ENCODE results near the gene DENND4A. TPM values are rescaled to one million over a fixed set of nuclear protein-coding genes. Genes with fewer than 3 reads are reported as not detected.

The DENND4A gene
- total and polyA plus RNA-seq, 9 of the 15 experiments (the other 6 are each of a cell fraction or from before 2014, with no cell fraction given) = 6.8 to 32.3 (median 19.9) TPM

GRCh38 chr15:65791335-65792137 is 557 bp downstream of the DENND4A start (continued):
- no peak for TF ChIP-seq HSF4 (CRISPR knock-in tag; IDR thresholded peaks at IDR 0.05; ENCODE audit: borderline replicate concordance)
- no peak for TF ChIP-seq GTF2E2 (tag; IDR thresholded peaks at IDR 0.05)
- no peak for TF ChIP-seq MCM7 (IDR thresholded peaks at IDR 0.05)
- TF ChIP-seq, protein P1, sequence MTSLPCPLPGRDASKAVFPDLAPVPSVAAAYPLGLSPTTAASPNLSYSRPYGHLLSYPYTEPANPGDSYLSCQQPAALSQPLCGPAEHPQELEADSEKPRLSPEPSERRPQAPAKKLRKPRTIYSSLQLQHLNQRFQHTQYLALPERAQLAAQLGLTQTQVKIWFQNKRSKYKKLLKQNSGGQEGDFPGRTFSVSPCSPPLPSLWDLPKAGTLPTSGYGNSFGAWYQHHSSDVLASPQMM (CRISPR knock-in tag; IDR thresholded peaks at IDR 0.05) = no peak
- no peak for TF ChIP-seq ZNF583 (CRISPR knock-in tag; IDR thresholded peaks at IDR 0.05)
- no peak for TF ChIP-seq ZFP36 (IDR thresholded peaks at IDR 0.05; ENCODE audit: low read depth, low read length, partially characterized antibody)
- no peak for TF ChIP-seq ZNF695 (CRISPR knock-in tag; IDR thresholded peaks at IDR 0.05)
- 0 out of 2 replicates have a peak, but pooled peaks have one; percentile 12 for TF ChIP-seq POLR2AphosphoS5 (IDR thresholded peaks at IDR 0.05; ENCODE audit: control insufficient read depth, insufficient read depth, low read depth, low read length)
- TF ChIP-seq DNMT1 (IDR thresholded peaks at IDR 0.05) = no peak
- no peak for TF ChIP-seq PHB2 (IDR thresholded peaks at IDR 0.05; ENCODE audit: low read depth)
- TF ChIP-seq ATF2 (CRISPR knock-in tag; IDR thresholded peaks at IDR 0.05) = no peak
- TF ChIP-seq MXD1 (CRISPR knock-in tag; IDR thresholded peaks at IDR 0.05; ENCODE audit: borderline replicate concordance, poor library complexity, severe bottlenecking) = no peak
- TF ChIP-seq, protein P2, sequence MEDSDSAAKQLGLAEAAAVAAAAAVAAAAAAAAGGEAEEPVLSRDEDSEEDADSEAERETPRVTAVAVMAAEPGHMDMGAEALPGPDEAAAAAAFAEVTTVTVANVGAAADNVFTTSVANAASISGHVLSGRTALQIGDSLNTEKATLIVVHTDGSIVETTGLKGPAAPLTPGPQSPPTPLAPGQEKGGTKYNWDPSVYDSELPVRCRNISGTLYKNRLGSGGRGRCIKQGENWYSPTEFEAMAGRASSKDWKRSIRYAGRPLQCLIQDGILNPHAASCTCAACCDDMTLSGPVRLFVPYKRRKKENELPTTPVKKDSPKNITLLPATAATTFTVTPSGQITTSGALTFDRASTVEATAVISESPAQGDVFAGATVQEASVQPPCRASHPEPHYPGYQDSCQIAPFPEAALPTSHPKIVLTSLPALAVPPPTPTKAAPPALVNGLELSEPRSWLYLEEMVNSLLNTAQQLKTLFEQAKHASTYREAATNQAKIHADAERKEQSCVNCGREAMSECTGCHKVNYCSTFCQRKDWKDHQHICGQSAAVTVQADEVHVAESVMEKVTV (CRISPR knock-in tag; IDR thresholded peaks at IDR 0.05) = no peak
- no peak for TF ChIP-seq ZNF174 (CRISPR knock-in tag; IDR thresholded peaks at IDR 0.05)
- 0 out of 2 replicates have a peak, but pooled peaks have one; percentile 38 for TF ChIP-seq SOX6 (IDR thresholded peaks at IDR 0.05)
- no peak for TF ChIP-seq NR1H2 (CRISPR knock-in tag; IDR thresholded peaks at IDR 0.05)
- no peak for TF ChIP-seq CHD1 (IDR thresholded peaks at IDR 0.05; ENCODE audit: low read length)
- TF ChIP-seq ZNF561 (CRISPR knock-in tag; conservative IDR thresholded peaks at IDR 0.05) = no peak
- no peak for TF ChIP-seq NR2C2 (CRISPR knock-in tag; IDR thresholded peaks at IDR 0.05)
- TF ChIP-seq NR2C2 (tag; IDR thresholded peaks at IDR 0.05) = no peak
- peak; percentile 84 for TF ChIP-seq RBFOX2 (IDR thresholded peaks at IDR 0.05; ENCODE audit: low read depth, low read length)
- no peak for TF ChIP-seq TARDBP (IDR thresholded peaks at IDR 0.05)
- no peak for TF ChIP-seq CHCHD3 (CRISPR knock-in tag; IDR thresholded peaks at IDR 0.05)
- no peak for TF ChIP-seq MCM2 (IDR thresholded peaks at IDR 0.05; ENCODE audit: low read depth)
- no peak for TF ChIP-seq ETS2 (tag; IDR thresholded peaks at IDR 0.05; ENCODE audit: borderline replicate concordance, poor library complexity, severe bottlenecking)
- TF ChIP-seq CBX8 (IDR thresholded peaks at IDR 0.05; ENCODE audit: borderline replicate concordance, extremely low read depth, low read depth, low read length, poor library complexity, severe bottlenecking) = no peak
